GM06990 (cell line): ENCODE measurements around the gene NAT16.

Experiments
- DNase-seq: peaks from one replicate; pipeline ENCODE4 v3.0.0-alpha.2; 2011; ENCODE audit not compliant: insufficient read length; ENCODE audit errors: extremely low read depth
- H3K27me3 ChIP-seq: replicated peaks from 2 replicates; pipeline ENCODE4 v1.6.0; 2011; ENCODE audit warnings: low read length; ENCODE audit not compliant: control insufficient read depth, insufficient read depth
- H3K36me3 ChIP-seq: 2 replicates; pipeline ENCODE4 v1.5.1; 2011; ENCODE audit warnings: low read length; ENCODE audit not compliant: control insufficient read depth, insufficient read depth
- H3K4me3 ChIP-seq: replicated peaks from 2 replicates; pipeline ENCODE4 v1.5.1; 2011; ENCODE audit warnings: low read depth, mild to moderate bottlenecking, control low read depth, low read length
- CTCF ChIP-seq: IDR thresholded peaks from 2 replicates; pipeline ENCODE4 v1.5.1; 2011; ENCODE audit warnings: low read length, control low read depth, mild to moderate bottlenecking, inconsistent platforms; ENCODE audit not compliant: insufficient read depth, poor library complexity, severe bottlenecking

The NAT16 gene

GRCh38 chr7:101212014-101212413 is 31.9 kb upstream of the NAT16 start:
- no peaks in the 10 kb centered on the region for H3K27me3 ChIP-seq
- DNase-seq: no peak
- H3K4me3 ChIP-seq: no peak overlapping the region
- TF ChIP-seq CTCF: no peak
- peaks cover 9% of the 10 kb centered on the region for H3K36me3 ChIP-seq

GRCh38 chr7:101211501-101211900 is 31.4 kb upstream of the NAT16 start:
- Histone ChIP-seq H3K36me3 (peaks cover 9% of the 10 kb centered on the region), H3K4me3 (no peak overlapping the region), H3K27me3 (no peaks in the 10 kb centered on the region)
- no peak for DNase-seq
- TF ChIP-seq CTCF: no peak

- Histone ChIP-seq H3K36me3 (peaks cover 11% of the 10 kb centered on the region), H3K4me3 (no peak overlapping the region), H3K27me3 (no peaks in the 10 kb centered on the region)
- no peak for TF ChIP-seq CTCF
- no peak for DNase-seq
Measured at GRCh38 chr7:101210143-101210542, 30.1 kb upstream of the NAT16 start.

GRCh38 chr7:101208794-101209193 is 28.7 kb upstream of the NAT16 start:
- no peak for TF ChIP-seq CTCF
- DNase-seq: no peak
- H3K36me3 ChIP-seq: peaks cover 11% of the 10 kb centered on the region

GRCh38 chr7:101207459-101207858 is 27.4 kb upstream of the NAT16 start:
- TF ChIP-seq CTCF: no peak
- no peak overlapping the region for H3K4me3 ChIP-seq
- H3K27me3 ChIP-seq: no peaks in the 10 kb centered on the region; the same call in 1 of the 2 replicates
- no peak for DNase-seq
- H3K36me3 ChIP-seq: peaks cover 11% of the 10 kb centered on the region

More at GRCh38 chr7:101208794-101209193, 28.7 kb upstream of the NAT16 start:
- Histone ChIP-seq H3K27me3 (no peaks in the 10 kb centered on the region), H3K4me3 (no peak overlapping the region)

GRCh38 chr7:101206665-101207042 is 26.6 kb upstream of the NAT16 start:
- peaks cover 8% of the 10 kb centered on the region for H3K36me3 ChIP-seq
- H3K4me3 ChIP-seq: no peak overlapping the region
- no peaks in the 10 kb centered on the region; the same call in 1 of the 2 replicates for H3K27me3 ChIP-seq
- no peak for TF ChIP-seq CTCF
- no peak for DNase-seq
